ENCODE results near the gene TRDN.

DNA sequence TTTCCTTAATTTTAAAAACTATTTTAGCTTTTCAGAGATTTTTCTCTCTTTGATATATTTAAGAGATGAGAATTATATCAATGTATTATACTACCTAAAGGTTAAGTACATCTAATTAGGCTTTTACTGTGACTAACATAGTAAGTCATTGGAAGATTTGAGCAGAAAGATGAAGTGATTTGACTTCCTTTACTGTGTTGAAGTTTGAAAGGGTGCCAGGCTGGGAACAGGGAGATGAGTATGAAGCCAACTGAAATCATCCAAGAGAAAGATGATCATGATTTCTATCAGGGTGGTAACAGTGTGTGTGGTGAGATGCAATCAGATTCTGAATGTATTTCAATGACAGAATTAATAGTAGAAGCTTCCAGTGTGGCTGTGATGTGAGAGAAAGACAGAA is 87.3 kb downstream of the TRDN start:
- TF ChIP-seq EZH2 (IDR thresholded peaks at IDR 0.05) = no peak
- no peak for TF ChIP-seq POLR2AphosphoS5 (IDR thresholded peaks at IDR 0.05; ENCODE audit: borderline replicate concordance, low read depth, low read length)

All from SK-N-MC (cell line).